Aorta (tissue), 5 donors: ENCODE measurements around the gene NR6A1. TPM values are rescaled to one million over a fixed set of nuclear protein-coding genes. Genes with fewer than 3 reads are reported as not detected.

ENCODE experiments used
- ATAC-seq: fragments of 200-7000 bp; cut with Tn5 transposase; one replicate; pipeline ENCODE4 v1.9.1; 2022; ENCODE audit warnings: moderate library complexity; ENCODE audit not compliant: low FRiP score
- DNase-seq, 2 donors: peaks; one replicate each; pipeline ENCODE4 v3.0.0-alpha.2; 2020
- H3K27ac ChIP-seq, 2 donors: one replicate each; pipeline ENCODE4 v1.5.1; 2013; ENCODE audit warnings: low read length in 2 of 2, mild to moderate bottlenecking in 2 of 2, moderate library complexity in 2 of 2, control low read depth in 1 of 2, inconsistent platforms in 1 of 2, low read depth in 1 of 2
- H3K27me3 ChIP-seq, 2 donors: one replicate each; pipeline ENCODE4 v1.6.1; 2013; ENCODE audit warnings: control low read depth in 1 of 2, low read length in 1 of 2, mild to moderate bottlenecking in 1 of 2, moderate library complexity in 1 of 2; ENCODE audit not compliant: insufficient read depth in 2 of 2, control insufficient read depth in 1 of 2
- H3K36me3 ChIP-seq, 2 donors: one replicate each; pipeline ENCODE4 v1.6.1; 2013; ENCODE audit warnings: control low read depth in 1 of 2, low read length in 1 of 2, mild to moderate bottlenecking in 1 of 2; ENCODE audit not compliant: insufficient read depth in 2 of 2, control insufficient read depth in 1 of 2
- H3K4me1 ChIP-seq, 2 donors: one replicate each; pipeline ENCODE4 v1.6.1; 2013; ENCODE audit warnings: low read length in 2 of 2, control low read depth in 1 of 2, mild to moderate bottlenecking in 1 of 2, moderate library complexity in 1 of 2; ENCODE audit not compliant: insufficient read depth in 2 of 2, control insufficient read depth in 1 of 2
- H3K4me3 ChIP-seq, 2 donors: one replicate each; pipeline ENCODE4 v1.5.1; 2013; ENCODE audit warnings: low read length in 2 of 2, control low read depth in 1 of 2, mild to moderate bottlenecking in 1 of 2
- H3K9me3 ChIP-seq: one replicate; pipeline ENCODE4 v1.6.1; 2013; ENCODE audit warnings: mild to moderate bottlenecking, low read length; ENCODE audit not compliant: control insufficient read depth
- WGBS, 2 donors: extraction: QIAGEN DNeasy Blood & Tissue Kit; methylation state at CpG; one replicate each; pipeline ENCODE4 v1.1.7; 2013; 5-methylcytosine and 5-hydroxymethylcytosine counted together
- intact Hi-C, 2 donors: fragments of 100-400 bp; cut with DNase I; formaldehyde crosslinking; loops; one replicate each; pipeline versions ENCODE4 v1.14.2 to v1.15.0; 2022
- polyA plus RNA-seq, 2 donors: library from polyadenylated mRNA; stranded (reverse); fragments of 200-250 nt; gene quantifications; one replicate each; pipeline ENCODE4 v1.2.3, GENCODE V29; 2013
- total RNA-seq, 2 donors: library from RNA; stranded (reverse); fragmentation: NEBNext Ultra II Directional; extraction: Animal tissue kit (Norgen Biotek cat#: 25700); gene quantifications; one replicate each; pipeline ENCODE4 v1.2.1, GENCODE V29; 2021
- donor health status: healthy with polysubstance abuse.
- donor health status: Bipolar disorder and iron deficiency.
- donor health status: DM: no; HTN: no; CAD: no.
- donor health status: DM: no; HTN: no; CAD: no.
- donor health status: DM: yes; HTN: yes; CAD: no.

The NR6A1 gene
- total and polyA plus RNA-seq, 4 donors, result 0.26 to 1.6 (median 0.46) TPM

GRCh38 chr9:124558777-124559470, 212.2 kb downstream of the NR6A1 start:
- ATAC-seq, result no peak
- no peak overlapping the region for H3K4me3 ChIP-seq
- WGBS, 2 donors, result 80% methylated on average over 4 of the region's 4 CpGs
- intact Hi-C loops, result no loop called here
- H3K27ac ChIP-seq, result no peak overlapping the region
- no peaks in the 10 kb centered on the region for H3K4me1 ChIP-seq
- H3K36me3 ChIP-seq, result no peaks in the 10 kb centered on the region
- peaks cover 1% of the 10 kb centered on the region for H3K9me3 ChIP-seq
- H3K27me3 ChIP-seq, result no peaks in the 10 kb centered on the region
- DNase-seq, result no peak

GRCh38 chr9:124557895-124558294, 213.2 kb downstream of the NR6A1 start:
- 94% methylated on average over 3 of the region's 3 CpGs for WGBS, 2 donors
- Histone ChIP-seq H3K27ac (no peak overlapping the region), H3K27me3 (no peaks in the 10 kb centered on the region), H3K9me3 (peaks cover 1% of the 10 kb centered on the region), H3K36me3 (no peaks in the 10 kb centered on the region), H3K4me3 (no peak overlapping the region), H3K4me1 (no peaks in the 10 kb centered on the region)
- ATAC-seq (no peak), DNase-seq (no peak)
- intact Hi-C loops, result no loop called here

- no peaks in the 10 kb centered on the region for H3K27me3 ChIP-seq
- intact Hi-C loops, result no loop called here
- H3K27ac ChIP-seq, result no peak overlapping the region
- no peaks in the 10 kb centered on the region for H3K4me1 ChIP-seq
- 82 to 88% methylated on average over 3 of the region's 3 CpGs for WGBS, 2 donors
- H3K9me3 ChIP-seq, result peaks cover 1% of the 10 kb centered on the region
- H3K36me3 ChIP-seq, result no peaks in the 10 kb centered on the region
- H3K4me3 ChIP-seq, result no peak overlapping the region
- DNase-seq (no peak), ATAC-seq (no peak)
Observed at GRCh38 chr9:124555043-124555442, 216.1 kb downstream of the NR6A1 start.

- H3K27ac ChIP-seq, result no peak overlapping the region
- no peak overlapping the region for H3K4me3 ChIP-seq
- peaks cover 1% of the 10 kb centered on the region for H3K9me3 ChIP-seq
- H3K4me1 ChIP-seq, result no peaks in the 10 kb centered on the region
- intact Hi-C loops, result no loop called here
- 35 to 49% methylated on average over 3 of the region's 3 CpGs for WGBS, 2 donors
- no peaks in the 10 kb centered on the region for H3K27me3 ChIP-seq
- DNase-seq, result no peak
- no peaks in the 10 kb centered on the region for H3K36me3 ChIP-seq
- ATAC-seq, result no peak
Observed at GRCh38 chr9:124553738-124554137, 217.4 kb downstream of the NR6A1 start.

- no peaks in the 10 kb centered on the region for H3K27me3 ChIP-seq
- no peaks in the 10 kb centered on the region for H3K36me3 ChIP-seq
- H3K27ac ChIP-seq, result no peak overlapping the region
- intact Hi-C loops, result no loop called here
- no peaks in the 10 kb centered on the region for H3K4me1 ChIP-seq
- H3K4me3 ChIP-seq, result no peak overlapping the region
- ATAC-seq (no peak), DNase-seq (no peak)
- 93 to 97% methylated on average over 2 of the region's 2 CpGs for WGBS, 2 donors
- peaks cover 1% of the 10 kb centered on the region for H3K9me3 ChIP-seq
Observed at GRCh38 chr9:124552273-124552605, 218.9 kb downstream of the NR6A1 start.

- H3K9me3 ChIP-seq, result peaks cover 1% of the 10 kb centered on the region
- no peaks in the 10 kb centered on the region for H3K36me3 ChIP-seq
- DNase-seq, result no peak
- H3K4me3 ChIP-seq, result no peak overlapping the region
- H3K27me3 ChIP-seq, result no peaks in the 10 kb centered on the region
- no peaks in the 10 kb centered on the region for H3K4me1 ChIP-seq
- ATAC-seq, result no peak
- H3K27ac ChIP-seq, result no peak overlapping the region
- intact Hi-C loops, result no loop called here
- WGBS, 2 donors, result 16% methylated on average over 4 of the region's 4 CpGs
Observed at GRCh38 chr9:124551472-124552272, 219.4 kb downstream of the NR6A1 start.

- Histone ChIP-seq H3K27me3 (no peaks in the 10 kb centered on the region), H3K4me1 (no peaks in the 10 kb centered on the region), H3K4me3 (no peak overlapping the region), H3K36me3 (no peaks in the 10 kb centered on the region), H3K9me3 (no peaks in the 10 kb centered on the region), H3K27ac (no peak overlapping the region)
- 90 to 92% methylated on average over 2 of the region's 2 CpGs for WGBS, 2 donors
- DNase-seq (no peak), ATAC-seq (no peak)
- intact Hi-C loops, result no loop called here
Observed at GRCh38 chr9:124550072-124550471, 221.0 kb downstream of the NR6A1 start.

GRCh38 chr9:124549016-124549415, 222.1 kb downstream of the NR6A1 start:
- Histone ChIP-seq H3K4me3 (no peak overlapping the region), H3K27ac (no peak overlapping the region), H3K4me1 (no peaks in the 10 kb centered on the region), H3K9me3 (no peaks in the 10 kb centered on the region), H3K27me3 (no peaks in the 10 kb centered on the region), H3K36me3 (no peaks in the 10 kb centered on the region)
- no peak for ATAC-seq
- intact Hi-C loops, result no loop called here
- no peak for DNase-seq
- WGBS, 2 donors, result 58 to 72% methylated on average over 1 of the region's 1 CpG

- H3K4me1 ChIP-seq, result no peaks in the 10 kb centered on the region
- DNase-seq (no peak), ATAC-seq (no peak)
- H3K4me3 ChIP-seq, result no peak overlapping the region
- no peak overlapping the region for H3K27ac ChIP-seq
- intact Hi-C loops, result no loop called here
- WGBS, 2 donors, result 95 to 100% methylated on average over 2 of the region's 2 CpGs
- no peaks in the 10 kb centered on the region for H3K27me3 ChIP-seq
- no peaks in the 10 kb centered on the region for H3K36me3 ChIP-seq
- H3K9me3 ChIP-seq, result no peaks in the 10 kb centered on the region
Observed at GRCh38 chr9:124544535-124544934, 226.6 kb downstream of the NR6A1 start.
